Endothelial cell of umbilical vein (primary cell): ENCODE data around the gene TBX1. TPM values are rescaled to one million over a fixed set of nuclear protein-coding genes. Genes with fewer than 3 reads are reported as not detected.

ENCODE experiments used
- BruUV-seq: library from RNA; stranded (reverse); fragments of 400-500 nt; replicated peaks from 2 replicates; lab custom pipeline; 2021; lab: Mats Ljungman, UMichigan
- CTCF ChIA-PET: fragments of 300-600, 350-600 bp; sonication (Branson Sonifier 250); formaldehyde crosslinking; loops from one replicate; lab custom pipeline; 2021; ENCODE audit warnings: antibody characterized with exemption, inconsistent platforms; lab: Charles Lee
- POLR2A ChIA-PET: fragments of 300-600, 350-600 bp; sonication (Branson Sonifier 250); formaldehyde crosslinking; loops from one replicate; lab custom pipeline; 2021; ENCODE audit warnings: antibody characterized with exemption, inconsistent platforms; lab: Charles Lee
- DNase-seq: peaks from one replicate; pipeline ENCODE4 v3.0.0-alpha.2; 2011; ENCODE audit warnings: low read depth, low spot score
- FAIRE-seq: peaks from 2 replicates; lab custom pipeline; 2011; peaks lifted over from hg19 to GRCh38; lab: Jason Lieb, UNC
- H2AFZ ChIP-seq: 2 replicates; pipeline ENCODE4 v1.6.0; 2012; ENCODE audit warnings: low read depth, low read length, control low read depth, inconsistent platforms
- H3K27ac ChIP-seq: 2 replicates; pipeline ENCODE4 v1.5.1; 2011; ENCODE audit warnings: low read depth, mild to moderate bottlenecking, control low read depth, low read length, moderate library complexity; ENCODE audit not compliant: insufficient read depth
- H3K27me3 ChIP-seq, 2 experiments: 2 replicates each; pipeline versions ENCODE4 v1.6.0 to v1.6.1; 2011; ENCODE audit warnings: low read length in 2 of 2, mixed read lengths in 1 of 2; ENCODE audit not compliant: control insufficient read depth in 2 of 2, insufficient read depth in 2 of 2
- H3K36me3 ChIP-seq, 2 experiments: 2 replicates in 1 of 2; 3 replicates in 1 of 2; pipeline ENCODE4 v1.5.1; 2011; ENCODE audit warnings: low read length in 2 of 2, mild to moderate bottlenecking in 1 of 2, moderate library complexity in 1 of 2; ENCODE audit not compliant: control insufficient read depth in 2 of 2, insufficient read depth in 2 of 2; ENCODE audit errors: extremely low read depth in 1 of 2
- H3K4me1 ChIP-seq: 3 replicates; pipeline ENCODE4 v1.5.1; 2011; ENCODE audit warnings: mild to moderate bottlenecking, low read length; ENCODE audit not compliant: control insufficient read depth, insufficient read depth; ENCODE audit errors: extremely low read depth
- H3K4me2 ChIP-seq: 2 replicates; pipeline ENCODE4 v1.6.1; 2011; ENCODE audit warnings: low read length, control low read depth, mixed read lengths; ENCODE audit not compliant: insufficient read depth
- H3K4me3 ChIP-seq, 3 experiments: fragments of 200-600 bp in 1 of 3; sonication (generic), shearing (Covaris generic) in 1 of 3; replicated peaks in 1 of 3; 2 replicates each; pipeline ENCODE4 v1.5.1; 2011 to 2016; ENCODE audit warnings: control low read depth in 3 of 3, low read length in 3 of 3, mild to moderate bottlenecking in 2 of 3, inconsistent platforms in 1 of 3, low read depth in 1 of 3, moderate library complexity in 1 of 3; ENCODE audit not compliant: insufficient read depth in 1 of 3
- H3K79me2 ChIP-seq: 2 replicates; pipeline ENCODE4 v1.6.0; 2012; ENCODE audit warnings: low read length, inconsistent platforms; ENCODE audit not compliant: control insufficient read depth, insufficient read depth
- H3K9ac ChIP-seq: replicated peaks from 2 replicates; pipeline ENCODE3; 2011; ENCODE audit warnings: low read length, control low read depth; ENCODE audit not compliant: insufficient read depth; ENCODE audit errors: extremely low read depth
- H3K9me1 ChIP-seq: replicated peaks from 3 replicates; pipeline ENCODE4 v1.6.0; 2011; ENCODE audit warnings: mild to moderate bottlenecking, low read length; ENCODE audit not compliant: control insufficient read depth, insufficient read depth; ENCODE audit errors: extremely low read depth
- H3K9me3 ChIP-seq: replicated peaks from 2 replicates; pipeline ENCODE4 v1.5.1; 2012; ENCODE audit warnings: low read length, inconsistent platforms; ENCODE audit not compliant: control insufficient read depth, insufficient read depth
- H4K20me1 ChIP-seq: replicated peaks from 2 replicates; pipeline ENCODE3; 2011; ENCODE audit warnings: mild to moderate bottlenecking, low read length; ENCODE audit not compliant: control insufficient read depth, insufficient read depth; ENCODE audit errors: extremely low read depth
- EZH2 ChIP-seq: IDR thresholded peaks from 2 replicates; pipeline ENCODE4 v1.6.1; 2012; ENCODE audit warnings: borderline replicate concordance, low read depth, mild to moderate bottlenecking, moderate library complexity, low read length, inconsistent platforms; ENCODE audit not compliant: severe bottlenecking
- FOS ChIP-seq: IDR thresholded peaks from 2 replicates; pipeline ENCODE4 v1.6.1; 2011; ENCODE audit warnings: mild to moderate bottlenecking, low read length, moderate library complexity, borderline replicate concordance; ENCODE audit not compliant: insufficient read depth
- GATA2 ChIP-seq: IDR thresholded peaks from 2 replicates; pipeline ENCODE4 v1.7.0; 2011; ENCODE audit warnings: low read depth, mild to moderate bottlenecking, moderate library complexity, mixed read lengths, low read length; ENCODE audit not compliant: insufficient read length, insufficient read depth
- JUN ChIP-seq: IDR thresholded peaks from 2 replicates; pipeline ENCODE4 v1.6.1; 2011; ENCODE audit warnings: borderline replicate concordance, low read depth; ENCODE audit not compliant: insufficient read length, insufficient read depth
- MYC ChIP-seq: IDR thresholded peaks from one replicate; pipeline ENCODE4 v1.6.1; 2011; ENCODE audit warnings: mild to moderate bottlenecking, low read depth, low read length
- POLR2A ChIP-seq: IDR thresholded peaks from 2 replicates; pipeline ENCODE4 v1.6.1; 2012; ENCODE audit warnings: low read depth, mild to moderate bottlenecking, control low read depth, low read length
- POLR2AphosphoS5 ChIP-seq: IDR thresholded peaks from 2 replicates; pipeline ENCODE4 v1.6.1; 2012; ENCODE audit warnings: low read depth, mild to moderate bottlenecking, control low read depth, low read length, moderate library complexity; ENCODE audit not compliant: insufficient read depth
- dilution Hi-C: fragments of 300-500 bp; cut with MboI; formaldehyde crosslinking; loops from one replicate; pipeline ENCODE4 v1.15.0; 2019; ENCODE audit warnings: low sequenced_read_pairs; ENCODE audit not compliant: extremely low pct_ligation_motif_present
- intact Hi-C: fragments of 100-400 bp; cut with micrococcal nuclease; formaldehyde crosslinking; loops from one replicate; pipeline ENCODE4 v1.10.0; 2022
- polyA plus RNA-seq, 4 experiments: library from polyadenylated mRNA; depleted of rRNA in 3 of 4; stranded (reverse) in 3 of 4; unstranded in 1 of 4; fragments of >200 nt; gene quantifications; 2 replicates each; pipeline versions ENCODE4 v1.2.1 to v1.2.3, GENCODE V29; 2011 to 2012; ENCODE audit warnings: missing spikeins in 1 of 4
- total RNA-seq: library from RNA; stranded (reverse); gene quantifications from 2 replicates; pipeline ENCODE4 v1.2.3, GENCODE V29; 2021
- TF ChIP-seq, protein P1 (sequence below), 2 donors: IDR thresholded peaks; 1 replicate in 1 of 2; 2 replicates in 1 of 2; pipeline ENCODE4 v1.5.1; 2011; ENCODE audit warnings: low read length in 2 of 2, mild to moderate bottlenecking in 2 of 2, moderate library complexity in 2 of 2, control low read depth in 1 of 2, inconsistent platforms in 1 of 2, low read depth in 1 of 2; ENCODE audit not compliant: insufficient read depth in 1 of 2; ENCODE audit errors: extremely low read depth in 1 of 2
- TF ChIP-seq, protein P2 (sequence below): IDR thresholded peaks from 2 replicates; pipeline ENCODE4 v1.6.1; 2011; ENCODE audit not compliant: insufficient read depth, insufficient read length

Gene TBX1
- total and polyA plus RNA-seq, 2 donors (not counting 3 experiments of a cell fraction or from before 2014, with no cell fraction given) = 11.0 to 30.2 TPM

DNA sequence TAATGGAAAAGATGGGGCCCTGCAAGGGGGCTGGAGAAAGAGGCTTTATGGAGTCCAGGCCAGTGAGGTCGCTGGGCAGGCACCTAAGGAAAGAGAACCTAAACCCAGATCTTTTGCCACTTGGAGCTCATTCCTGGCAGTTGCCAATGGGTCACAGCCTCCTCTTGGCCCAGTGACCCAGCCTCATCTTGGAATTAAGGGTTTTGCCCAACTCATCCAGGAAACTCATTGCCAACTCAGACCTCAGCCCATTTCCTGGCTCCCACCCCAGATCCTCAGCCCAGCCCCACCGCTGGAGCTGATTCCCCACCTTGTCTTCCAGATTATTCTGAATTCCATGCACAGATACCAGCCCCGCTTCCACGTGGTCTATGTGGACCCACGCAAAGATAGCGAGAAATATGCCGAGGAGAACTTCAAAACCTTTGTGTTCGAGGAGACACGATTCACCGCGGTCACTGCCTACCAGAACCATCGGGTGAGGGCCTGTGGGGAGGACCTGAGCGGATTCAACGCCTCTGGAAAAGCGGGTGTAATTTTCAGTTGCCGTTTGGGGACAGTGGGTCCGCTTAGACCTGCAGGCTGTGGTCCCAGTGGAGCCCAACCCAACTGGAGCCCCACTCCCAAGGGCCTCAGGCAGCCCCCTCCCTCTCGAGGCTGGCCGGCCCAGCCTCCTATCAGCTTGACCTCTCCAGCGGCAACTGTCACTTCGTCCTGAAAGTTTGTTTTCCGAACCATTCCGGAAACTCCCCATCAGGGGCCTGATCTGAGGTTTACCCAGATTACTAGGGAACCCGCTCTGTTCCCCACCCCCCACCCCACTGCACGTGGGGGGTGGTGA is 4.3 kb downstream of the TBX1 start:
- H3K27me3 ChIP-seq = peaks cover 19 to 22% of the 10 kb centered on the region in 2 experiments
- ChIA-PET POLR2A (no interaction called here), CTCF (interaction anchor here (0.7 to 4.1 kb wide), 5 partner anchors 9 to 198 kb away, joined by 3 to 15 read pairs (median 3); no protein-coding TSS in a partner anchor)

More for the DNA sequence above, 4.3 kb downstream of the TBX1 start:
- peaks cover 31% of the 10 kb centered on the region for H3K79me2 ChIP-seq
- no peak overlapping the region for H3K4me3 ChIP-seq
- no peak overlapping the region for H3K9ac ChIP-seq
- FAIRE-seq (no peak), DNase-seq (no peak)
- no peak overlapping the region for H2AFZ ChIP-seq
- H3K4me1 ChIP-seq = peaks cover 9% of the 10 kb centered on the region
- no peaks in the 10 kb centered on the region for H3K9me3 ChIP-seq
- no peak overlapping the region for H3K27ac ChIP-seq
- TF ChIP-seq, protein P1, sequence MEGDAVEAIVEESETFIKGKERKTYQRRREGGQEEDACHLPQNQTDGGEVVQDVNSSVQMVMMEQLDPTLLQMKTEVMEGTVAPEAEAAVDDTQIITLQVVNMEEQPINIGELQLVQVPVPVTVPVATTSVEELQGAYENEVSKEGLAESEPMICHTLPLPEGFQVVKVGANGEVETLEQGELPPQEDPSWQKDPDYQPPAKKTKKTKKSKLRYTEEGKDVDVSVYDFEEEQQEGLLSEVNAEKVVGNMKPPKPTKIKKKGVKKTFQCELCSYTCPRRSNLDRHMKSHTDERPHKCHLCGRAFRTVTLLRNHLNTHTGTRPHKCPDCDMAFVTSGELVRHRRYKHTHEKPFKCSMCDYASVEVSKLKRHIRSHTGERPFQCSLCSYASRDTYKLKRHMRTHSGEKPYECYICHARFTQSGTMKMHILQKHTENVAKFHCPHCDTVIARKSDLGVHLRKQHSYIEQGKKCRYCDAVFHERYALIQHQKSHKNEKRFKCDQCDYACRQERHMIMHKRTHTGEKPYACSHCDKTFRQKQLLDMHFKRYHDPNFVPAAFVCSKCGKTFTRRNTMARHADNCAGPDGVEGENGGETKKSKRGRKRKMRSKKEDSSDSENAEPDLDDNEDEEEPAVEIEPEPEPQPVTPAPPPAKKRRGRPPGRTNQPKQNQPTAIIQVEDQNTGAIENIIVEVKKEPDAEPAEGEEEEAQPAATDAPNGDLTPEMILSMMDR (IDR thresholded peaks at IDR 0.05; ENCODE audit: extremely low read depth in 1 of 2, insufficient read depth in 1 of 2, low read depth in 1 of 2, low read length in 2 of 2) = no peak
- TF ChIP-seq, protein P2, sequence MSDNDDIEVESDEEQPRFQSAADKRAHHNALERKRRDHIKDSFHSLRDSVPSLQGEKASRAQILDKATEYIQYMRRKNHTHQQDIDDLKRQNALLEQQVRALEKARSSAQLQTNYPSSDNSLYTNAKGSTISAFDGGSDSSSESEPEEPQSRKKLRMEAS = no peak
- TF ChIP-seq POLR2A (no peak), MYC (no peak), POLR2AphosphoS5 (no peak), FOS (no peak), EZH2 (no peak), GATA2 (no peak), JUN (no peak)
- BruUV-seq = no TSS peak
- intact Hi-C loops = no loop called here
- no peaks in the 10 kb centered on the region for H4K20me1 ChIP-seq
- H3K36me3 ChIP-seq = peaks cover 0 to 3% of the 10 kb centered on the region in 2 experiments
- dilution Hi-C loops = no loop called here
- no peak overlapping the region for H3K4me2 ChIP-seq
- no peaks in the 10 kb centered on the region for H3K9me1 ChIP-seq
